GM19452 (cell line): ENCODE results near the gene EML4.

Experiments used
- ATAC-seq: cut with Tn5 transposase; IDR thresholded peaks from one replicate; pipeline ENCODE4 v1.9.1; 2021; ENCODE audit not compliant: unreplicated experiment

The EML4 gene

GRCh38 chr2:42192652-42193566 is 23.8 kb downstream of the EML4 start:
- no peak for ATAC-seq

- ATAC-seq, result no peak
Measured at GRCh38 chr2:42193722-42194187, 24.6 kb downstream of the EML4 start.

GRCh38 chr2:42194428-42194827 is 25.3 kb downstream of the EML4 start:
- no peak for ATAC-seq

- ATAC-seq, result no peak
Measured at GRCh38 chr2:42195559-42195958, 26.4 kb downstream of the EML4 start.

GRCh38 chr2:42196070-42196402 is 26.9 kb downstream of the EML4 start:
- no peak for ATAC-seq

GRCh38 chr2:42196403-42197267 is 27.5 kb downstream of the EML4 start:
- no peak for ATAC-seq

GRCh38 chr2:42197792-42198191 is 28.6 kb downstream of the EML4 start:
- ATAC-seq, result no peak

GRCh38 chr2:42198466-42198865 is 29.3 kb downstream of the EML4 start:
- ATAC-seq, result no peak

GRCh38 chr2:42199002-42199401 is 29.8 kb downstream of the EML4 start:
- ATAC-seq, result no peak

- ATAC-seq, result no peak
Measured at GRCh38 chr2:42199626-42200025, 30.5 kb downstream of the EML4 start.

- ATAC-seq, result no peak
Measured at GRCh38 chr2:42200926-42201855, 32.0 kb downstream of the EML4 start.

- no peak for ATAC-seq
Measured at GRCh38 chr2:42202634-42203008, 33.5 kb downstream of the EML4 start.

GRCh38 chr2:42203792-42204191 is 34.6 kb downstream of the EML4 start:
- no peak for ATAC-seq

- no peak for ATAC-seq
Measured at GRCh38 chr2:42205337-42205736, 36.2 kb downstream of the EML4 start.

GRCh38 chr2:42207826-42208225 is 38.7 kb downstream of the EML4 start:
- no peak for ATAC-seq

- no peak for ATAC-seq
Measured at GRCh38 chr2:42210203-42210602, 41.0 kb downstream of the EML4 start.

- ATAC-seq, result no peak
Measured at GRCh38 chr2:42211291-42211690, 42.1 kb downstream of the EML4 start.

GRCh38 chr2:42214669-42215068 is 45.5 kb downstream of the EML4 start:
- no peak for ATAC-seq

- ATAC-seq, result no peak
Measured at GRCh38 chr2:42216694-42217093, 47.5 kb downstream of the EML4 start.

GRCh38 chr2:42217307-42217706 is 48.2 kb downstream of the EML4 start:
- ATAC-seq, result no peak

GRCh38 chr2:42217914-42218313 is 48.8 kb downstream of the EML4 start:
- ATAC-seq, result no peak
